Measurements from ENCODE around the gene CCDC146. TPM values are rescaled to one million over a fixed set of nuclear protein-coding genes. Genes with fewer than 3 reads are reported as not detected.
"Not testable (repeated sequence)": the region's sequence is repeated elsewhere in the genome, so short reads cannot be mapped to it uniquely, and the experiment has no call there.

CCDC146 gene
- total RNA-seq, 1 experiment from 2014 or later = 1.4 TPM

DNA sequence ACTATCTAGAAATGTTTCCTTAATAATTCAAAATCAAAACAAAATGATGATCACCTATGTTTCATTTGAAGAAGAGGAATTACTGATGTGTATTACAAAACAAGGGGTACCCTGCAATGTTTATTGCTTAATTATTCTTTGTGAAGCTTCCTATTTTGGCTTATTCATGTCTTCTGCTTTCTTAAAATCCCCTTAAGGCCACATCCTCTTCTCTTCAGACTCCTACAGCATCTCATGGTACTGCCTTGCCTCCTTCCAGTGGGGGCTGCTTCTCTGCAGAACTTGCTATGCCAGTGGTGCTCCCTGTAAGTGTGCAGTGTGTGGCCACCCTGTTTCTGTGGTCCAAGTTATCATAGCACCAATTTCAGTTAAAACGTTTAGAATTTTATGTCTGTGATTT is 35.0 kb downstream of the CCDC146 start:
- no peaks in the 10 kb centered on the region for H3K4me1 ChIP-seq
- CTCF ChIA-PET = no interaction called here
- DNase-seq = no peak
- H3K27me3 ChIP-seq (replicated peaks; ENCODE audit: control insufficient read depth, insufficient read depth, low read length) = no peaks in the 10 kb centered on the region
- POLR2A ChIA-PET = no interaction called here
- Mint-ChIP-seq H3K4me3 (ENCODE audit: unreplicated experiment) (no peak overlapping the region), H3K27me3 (ENCODE audit: insufficient read depth, unreplicated experiment) (no peaks in the 10 kb centered on the region), H3K27ac (ENCODE audit: unreplicated experiment) (no peak overlapping the region), H3K9me3 (ENCODE audit: unreplicated experiment) (no peaks in the 10 kb centered on the region), H3K36me3 (ENCODE audit: insufficient read depth, unreplicated experiment) (no peaks in the 10 kb centered on the region), H3K4me1 (ENCODE audit: low read depth, unreplicated experiment) (no peaks in the 10 kb centered on the region)
- no peak overlapping the region for H3K4me3 ChIP-seq (ENCODE audit: low read depth, low read length)
- no peaks in the 10 kb centered on the region for H3K36me3 ChIP-seq (ENCODE audit: control insufficient read depth, insufficient read depth, low read length)
- TF ChIP-seq, protein P1, sequence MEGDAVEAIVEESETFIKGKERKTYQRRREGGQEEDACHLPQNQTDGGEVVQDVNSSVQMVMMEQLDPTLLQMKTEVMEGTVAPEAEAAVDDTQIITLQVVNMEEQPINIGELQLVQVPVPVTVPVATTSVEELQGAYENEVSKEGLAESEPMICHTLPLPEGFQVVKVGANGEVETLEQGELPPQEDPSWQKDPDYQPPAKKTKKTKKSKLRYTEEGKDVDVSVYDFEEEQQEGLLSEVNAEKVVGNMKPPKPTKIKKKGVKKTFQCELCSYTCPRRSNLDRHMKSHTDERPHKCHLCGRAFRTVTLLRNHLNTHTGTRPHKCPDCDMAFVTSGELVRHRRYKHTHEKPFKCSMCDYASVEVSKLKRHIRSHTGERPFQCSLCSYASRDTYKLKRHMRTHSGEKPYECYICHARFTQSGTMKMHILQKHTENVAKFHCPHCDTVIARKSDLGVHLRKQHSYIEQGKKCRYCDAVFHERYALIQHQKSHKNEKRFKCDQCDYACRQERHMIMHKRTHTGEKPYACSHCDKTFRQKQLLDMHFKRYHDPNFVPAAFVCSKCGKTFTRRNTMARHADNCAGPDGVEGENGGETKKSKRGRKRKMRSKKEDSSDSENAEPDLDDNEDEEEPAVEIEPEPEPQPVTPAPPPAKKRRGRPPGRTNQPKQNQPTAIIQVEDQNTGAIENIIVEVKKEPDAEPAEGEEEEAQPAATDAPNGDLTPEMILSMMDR (IDR thresholded peaks at IDR 0.05; ENCODE audit: insufficient read depth in 1 of 2, low read depth in 1 of 2, low read length in 1 of 2, severe bottlenecking in 1 of 2, unreplicated experiment in 1 of 2) = no peak
- no TSS peak for BruUV-seq (replicated peaks)
- intact Hi-C loops (cut with micrococcal nuclease; ENCODE audit: unreplicated experiment) = no loop called here
- no peaks in the 10 kb centered on the region for H3K9me3 ChIP-seq

DNA sequence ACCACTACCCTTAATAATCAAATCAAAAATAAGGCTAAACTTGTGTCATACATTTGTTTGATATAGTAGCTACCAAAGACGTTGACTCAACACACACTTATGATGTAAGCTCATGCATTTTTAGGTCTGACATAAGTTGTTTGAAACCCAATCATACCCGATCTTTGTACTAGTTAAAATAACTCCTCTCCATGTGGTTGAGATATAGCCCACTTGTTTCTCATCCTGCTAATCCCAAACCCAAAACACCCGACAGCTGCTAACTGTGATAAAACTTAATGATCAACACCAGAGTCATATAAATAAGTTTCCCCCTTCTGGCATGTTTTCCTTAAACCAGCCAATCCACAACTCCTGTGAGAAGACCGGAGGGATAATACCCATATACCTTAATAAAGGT is 48.7 kb downstream of the CCDC146 start:
- H3K4me1 ChIP-seq; DNase-seq; intact Hi-C loops (cut with micrococcal nuclease; ENCODE audit: unreplicated experiment); H3K36me3 Mint-ChIP-seq (ENCODE audit: insufficient read depth, unreplicated experiment); CTCF ChIA-PET; POLR2A ChIA-PET; H3K36me3 ChIP-seq (ENCODE audit: control insufficient read depth, insufficient read depth, low read length); H3K9me3 ChIP-seq; H3K4me1 Mint-ChIP-seq (ENCODE audit: low read depth, unreplicated experiment); H3K27ac Mint-ChIP-seq (ENCODE audit: unreplicated experiment); H3K9me3 Mint-ChIP-seq (ENCODE audit: unreplicated experiment); BruUV-seq (replicated peaks); H3K4me3 Mint-ChIP-seq (ENCODE audit: unreplicated experiment); H3K27me3 Mint-ChIP-seq (ENCODE audit: insufficient read depth, unreplicated experiment); H3K27me3 ChIP-seq (replicated peaks; ENCODE audit: control insufficient read depth, insufficient read depth, low read length); H3K4me3 ChIP-seq (ENCODE audit: low read depth, low read length): not testable (repeated sequence)

DNA sequence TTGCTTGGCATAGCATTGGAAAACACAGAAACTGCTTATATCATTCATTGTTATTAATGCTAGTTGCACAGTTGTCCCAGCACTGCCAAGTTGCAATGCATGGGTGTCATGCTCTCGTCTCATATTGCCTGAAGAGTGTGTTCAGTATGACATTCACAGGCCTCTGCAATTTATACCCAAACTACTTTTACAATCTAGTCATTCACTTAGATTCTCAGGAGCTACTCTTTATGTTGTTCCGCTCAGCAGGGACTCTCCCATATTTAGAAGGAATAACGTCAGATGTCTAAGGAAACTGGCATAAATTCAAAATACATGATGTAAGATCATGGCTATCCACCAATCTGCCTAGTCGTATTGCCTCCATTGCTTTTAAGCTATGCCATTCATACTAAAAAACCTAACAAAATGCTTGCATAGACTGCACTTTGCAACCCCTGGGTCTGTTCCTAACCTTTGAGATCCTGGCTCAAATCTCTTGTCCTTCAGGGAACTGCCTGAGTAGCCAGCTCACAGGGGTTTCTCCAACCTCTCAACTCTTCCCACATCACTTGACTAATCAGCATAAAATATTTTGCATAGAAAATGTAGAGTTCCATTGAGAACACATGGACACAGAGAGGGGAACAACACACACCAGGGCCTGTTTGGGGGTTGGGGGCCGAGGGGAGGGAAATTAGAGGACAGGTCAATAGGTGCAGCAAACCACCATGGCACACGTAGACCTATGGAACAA is 50.2 kb downstream of the CCDC146 start:
- H3K27me3 ChIP-seq (replicated peaks; ENCODE audit: control insufficient read depth, insufficient read depth, low read length); H3K9me3 Mint-ChIP-seq (ENCODE audit: unreplicated experiment); H3K4me1 Mint-ChIP-seq (ENCODE audit: low read depth, unreplicated experiment); H3K36me3 ChIP-seq (ENCODE audit: control insufficient read depth, insufficient read depth, low read length); H3K36me3 Mint-ChIP-seq (ENCODE audit: insufficient read depth, unreplicated experiment); H3K27me3 Mint-ChIP-seq (ENCODE audit: insufficient read depth, unreplicated experiment); H3K4me3 ChIP-seq (ENCODE audit: low read depth, low read length); DNase-seq; BruUV-seq (replicated peaks); CTCF ChIA-PET; H3K4me3 Mint-ChIP-seq (ENCODE audit: unreplicated experiment); intact Hi-C loops (cut with micrococcal nuclease; ENCODE audit: unreplicated experiment); H3K4me1 ChIP-seq; H3K9me3 ChIP-seq; H3K27ac Mint-ChIP-seq (ENCODE audit: unreplicated experiment); POLR2A ChIA-PET: not testable (repeated sequence)

DNA sequence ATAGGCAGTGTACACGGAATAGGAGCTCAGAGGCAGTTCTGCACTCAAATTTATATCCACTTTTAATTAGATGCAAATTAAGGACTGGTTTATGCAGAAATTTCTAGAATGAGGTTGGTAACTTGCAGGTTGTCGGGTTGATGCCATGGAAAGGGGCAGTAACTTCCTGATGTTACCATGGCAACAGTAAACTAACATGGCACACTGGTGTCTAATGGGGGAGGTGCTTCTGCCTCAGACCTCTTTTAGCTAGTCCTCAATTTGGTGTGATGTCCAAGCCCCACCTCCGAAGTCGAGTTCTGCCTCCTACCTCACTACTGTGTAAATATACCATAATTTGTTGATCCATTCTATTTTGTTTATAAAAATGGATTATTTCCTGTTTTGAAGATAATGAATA is 52.0 kb downstream of the CCDC146 start:
- not testable (repeated sequence) for H3K4me3 Mint-ChIP-seq (ENCODE audit: unreplicated experiment)

DNA sequence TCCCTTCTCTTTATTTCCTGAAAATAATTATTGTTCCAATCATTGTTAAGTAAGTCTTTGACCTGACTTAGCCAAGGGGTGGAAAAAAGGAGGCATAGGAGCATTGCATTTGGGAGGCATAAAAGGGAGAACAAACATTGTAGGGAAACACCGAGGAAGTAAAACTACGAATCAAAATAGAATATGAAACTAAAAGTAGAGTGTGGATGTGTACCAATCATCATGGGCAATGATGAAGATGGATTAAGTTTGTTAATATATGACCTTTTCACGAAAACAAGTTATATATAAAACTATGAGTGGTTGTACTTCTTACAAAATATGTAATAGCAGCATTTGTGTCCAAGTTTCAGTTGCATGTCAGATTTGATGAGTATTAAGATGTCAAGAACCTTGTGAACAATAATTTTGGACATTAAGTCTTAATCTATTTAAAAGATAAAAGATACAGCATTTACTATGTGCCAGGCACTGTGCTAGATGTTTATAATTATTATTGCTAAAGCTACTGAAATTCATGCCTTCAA is 52.9 kb downstream of the CCDC146 start:
- BruUV-seq (replicated peaks); H3K27ac Mint-ChIP-seq (ENCODE audit: unreplicated experiment); H3K4me3 ChIP-seq (ENCODE audit: low read depth, low read length); H3K27me3 ChIP-seq (replicated peaks; ENCODE audit: control insufficient read depth, insufficient read depth, low read length); H3K4me1 Mint-ChIP-seq (ENCODE audit: low read depth, unreplicated experiment); H3K4me3 Mint-ChIP-seq (ENCODE audit: unreplicated experiment); CTCF ChIA-PET; DNase-seq; H3K4me1 ChIP-seq; H3K36me3 ChIP-seq (ENCODE audit: control insufficient read depth, insufficient read depth, low read length); H3K9me3 Mint-ChIP-seq (ENCODE audit: unreplicated experiment); H3K9me3 ChIP-seq; intact Hi-C loops (cut with micrococcal nuclease; ENCODE audit: unreplicated experiment); POLR2A ChIA-PET; H3K27me3 Mint-ChIP-seq (ENCODE audit: insufficient read depth, unreplicated experiment); H3K36me3 Mint-ChIP-seq (ENCODE audit: insufficient read depth, unreplicated experiment): not testable (repeated sequence)

More for the DNA sequence above, 52.0 kb downstream of the CCDC146 start:
- H3K36me3 Mint-ChIP-seq (ENCODE audit: insufficient read depth, unreplicated experiment); H3K27me3 ChIP-seq (replicated peaks; ENCODE audit: control insufficient read depth, insufficient read depth, low read length); BruUV-seq (replicated peaks); H3K27ac Mint-ChIP-seq (ENCODE audit: unreplicated experiment); H3K36me3 ChIP-seq (ENCODE audit: control insufficient read depth, insufficient read depth, low read length); DNase-seq; POLR2A ChIA-PET; H3K4me3 ChIP-seq (ENCODE audit: low read depth, low read length); H3K27me3 Mint-ChIP-seq (ENCODE audit: insufficient read depth, unreplicated experiment); H3K4me1 Mint-ChIP-seq (ENCODE audit: low read depth, unreplicated experiment); H3K9me3 ChIP-seq; intact Hi-C loops (cut with micrococcal nuclease; ENCODE audit: unreplicated experiment); H3K9me3 Mint-ChIP-seq (ENCODE audit: unreplicated experiment); CTCF ChIA-PET; H3K4me1 ChIP-seq: not testable (repeated sequence)

DNA sequence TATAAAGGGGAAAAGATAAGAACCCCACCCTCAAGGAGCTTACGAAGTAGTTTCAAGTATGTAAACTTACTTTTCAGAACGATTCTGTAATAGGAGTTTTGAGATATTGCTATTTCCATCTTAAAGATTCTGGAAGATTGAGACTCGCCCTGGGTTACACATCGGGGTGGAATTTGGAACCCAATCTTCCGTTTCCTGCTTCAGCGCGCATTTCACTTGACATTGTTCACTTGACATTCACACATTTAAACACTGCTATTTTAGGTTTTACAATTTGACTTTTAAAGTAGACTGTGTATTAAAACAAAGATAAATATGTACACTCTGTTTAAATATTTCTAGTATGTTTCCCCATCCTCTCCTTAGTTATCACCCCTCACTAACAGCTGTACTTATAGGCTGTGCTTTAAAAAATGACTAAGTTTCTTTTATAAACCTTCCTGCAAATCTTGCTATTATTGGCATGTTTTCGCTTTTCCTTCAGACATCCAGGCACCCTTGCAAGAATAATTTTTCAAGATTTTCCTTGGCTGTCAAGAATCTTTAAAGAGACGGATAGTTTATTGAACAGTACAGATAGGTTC is 55.0 kb downstream of the CCDC146 start:
- H3K9me3 Mint-ChIP-seq (ENCODE audit: unreplicated experiment); intact Hi-C loops (cut with micrococcal nuclease; ENCODE audit: unreplicated experiment); CTCF ChIA-PET; H3K9me3 ChIP-seq; H3K36me3 ChIP-seq (ENCODE audit: control insufficient read depth, insufficient read depth, low read length); H3K36me3 Mint-ChIP-seq (ENCODE audit: insufficient read depth, unreplicated experiment); POLR2A ChIA-PET; H3K4me3 ChIP-seq (ENCODE audit: low read depth, low read length); H3K27me3 Mint-ChIP-seq (ENCODE audit: insufficient read depth, unreplicated experiment); H3K27ac Mint-ChIP-seq (ENCODE audit: unreplicated experiment); DNase-seq; H3K27me3 ChIP-seq (replicated peaks; ENCODE audit: control insufficient read depth, insufficient read depth, low read length); H3K4me1 ChIP-seq; BruUV-seq (replicated peaks); H3K4me3 Mint-ChIP-seq (ENCODE audit: unreplicated experiment); H3K4me1 Mint-ChIP-seq (ENCODE audit: low read depth, unreplicated experiment): not testable (repeated sequence)

Measured in Caco-2 (cell line).